GM12878 (cell line): Measurements from ENCODE around the gene PCDHGA8.
"Not testable (repeated sequence)": the region's sequence is repeated elsewhere in the genome, so short reads cannot be mapped to it uniquely, and the experiment has no call there.

ENCODE experiments used
- EP300 ChIP-seq, 2 experiments: fragments of 150-350 bp in 1 of 2; IDR thresholded peaks; 2 replicates each; pipeline ENCODE4 v1.6.1; 2011 to 2012; ENCODE audit warnings: low read depth in 2 of 2, low read length in 2 of 2, borderline replicate concordance in 1 of 2, improper control_type of control experiment in 1 of 2, inconsistent platforms in 1 of 2; ENCODE audit not compliant: control insufficient read depth in 1 of 2
- IKZF1 ChIP-seq: fragments of 450-650 bp; conservative IDR thresholded peaks from 2 replicates; pipeline ENCODE4 v1.6.1; 2017; ENCODE audit warnings: antibody characterized with exemption, mild to moderate bottlenecking
- JUND ChIP-seq: IDR thresholded peaks from 2 replicates; pipeline ENCODE4 v1.6.1; 2012; ENCODE audit warnings: low read depth, mild to moderate bottlenecking, low read length, improper control_type of control experiment, moderate library complexity
- LARP7 ChIP-seq: fragments of 450-650 bp; IDR thresholded peaks from 2 replicates; pipeline ENCODE4 v1.6.1; 2017; ENCODE audit warnings: mild to moderate bottlenecking
- POLR2A ChIP-seq: IDR thresholded peaks from 2 replicates; pipeline ENCODE4 v1.6.1; 2011; ENCODE audit warnings: low read depth, mild to moderate bottlenecking, low read length
- TCF12 ChIP-seq: IDR thresholded peaks from 2 replicates; pipeline ENCODE4 v1.6.1; 2011; ENCODE audit warnings: low read depth, mild to moderate bottlenecking, low read length
- TF ChIP-seq, protein P1 (sequence below), 3 experiments: IDR thresholded peaks in 2 of 3; conservative IDR thresholded peaks in 1 of 3; 2 replicates each; pipeline ENCODE4 v1.5.1; 2011; ENCODE audit warnings: low read depth in 3 of 3, low read length in 3 of 3, mild to moderate bottlenecking in 3 of 3, control low read depth in 2 of 3, moderate library complexity in 2 of 3, inconsistent platforms in 1 of 3, mixed read lengths in 1 of 3; ENCODE audit not compliant: control insufficient read depth in 2 of 3, insufficient read depth in 1 of 3; ENCODE audit errors: extremely low read depth in 1 of 3

GRCh38 chr5:141432726-141433125, 40.3 kb downstream of the PCDHGA8 start:
- TF ChIP-seq, protein P1, sequence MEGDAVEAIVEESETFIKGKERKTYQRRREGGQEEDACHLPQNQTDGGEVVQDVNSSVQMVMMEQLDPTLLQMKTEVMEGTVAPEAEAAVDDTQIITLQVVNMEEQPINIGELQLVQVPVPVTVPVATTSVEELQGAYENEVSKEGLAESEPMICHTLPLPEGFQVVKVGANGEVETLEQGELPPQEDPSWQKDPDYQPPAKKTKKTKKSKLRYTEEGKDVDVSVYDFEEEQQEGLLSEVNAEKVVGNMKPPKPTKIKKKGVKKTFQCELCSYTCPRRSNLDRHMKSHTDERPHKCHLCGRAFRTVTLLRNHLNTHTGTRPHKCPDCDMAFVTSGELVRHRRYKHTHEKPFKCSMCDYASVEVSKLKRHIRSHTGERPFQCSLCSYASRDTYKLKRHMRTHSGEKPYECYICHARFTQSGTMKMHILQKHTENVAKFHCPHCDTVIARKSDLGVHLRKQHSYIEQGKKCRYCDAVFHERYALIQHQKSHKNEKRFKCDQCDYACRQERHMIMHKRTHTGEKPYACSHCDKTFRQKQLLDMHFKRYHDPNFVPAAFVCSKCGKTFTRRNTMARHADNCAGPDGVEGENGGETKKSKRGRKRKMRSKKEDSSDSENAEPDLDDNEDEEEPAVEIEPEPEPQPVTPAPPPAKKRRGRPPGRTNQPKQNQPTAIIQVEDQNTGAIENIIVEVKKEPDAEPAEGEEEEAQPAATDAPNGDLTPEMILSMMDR (IDR thresholded peaks at IDR 0.05 in 2 of 3, conservative IDR thresholded peaks at IDR 0.05 in 1 of 3; ENCODE audit: control insufficient read depth in 2 of 3, extremely low read depth in 1 of 3, insufficient read depth in 1 of 3, low read depth in 3 of 3, low read length in 3 of 3): not testable (repeated sequence)
- not testable (repeated sequence) for TF ChIP-seq POLR2A; IKZF1; TCF12; JUND; LARP7; EP300 (IDR thresholded peaks at IDR 0.05; ENCODE audit: borderline replicate concordance in 1 of 2, control insufficient read depth in 1 of 2, low read depth in 2 of 2, low read length in 2 of 2)
